ENCODE results near the gene DNAH14. TPM values are rescaled to one million over a fixed set of nuclear protein-coding genes. Genes with fewer than 3 reads are reported as not detected.

Gene DNAH14
- total and polyA plus RNA-seq, 2 of the 13 experiments (the other 11 are each of a cell fraction or from before 2014, with no cell fraction given), result 4.5 to 27.5 TPM

GRCh38 chr1:225441314-225442122, 512.0 kb downstream of the DNAH14 start (continued):
- TF ChIP-seq, protein P1, sequence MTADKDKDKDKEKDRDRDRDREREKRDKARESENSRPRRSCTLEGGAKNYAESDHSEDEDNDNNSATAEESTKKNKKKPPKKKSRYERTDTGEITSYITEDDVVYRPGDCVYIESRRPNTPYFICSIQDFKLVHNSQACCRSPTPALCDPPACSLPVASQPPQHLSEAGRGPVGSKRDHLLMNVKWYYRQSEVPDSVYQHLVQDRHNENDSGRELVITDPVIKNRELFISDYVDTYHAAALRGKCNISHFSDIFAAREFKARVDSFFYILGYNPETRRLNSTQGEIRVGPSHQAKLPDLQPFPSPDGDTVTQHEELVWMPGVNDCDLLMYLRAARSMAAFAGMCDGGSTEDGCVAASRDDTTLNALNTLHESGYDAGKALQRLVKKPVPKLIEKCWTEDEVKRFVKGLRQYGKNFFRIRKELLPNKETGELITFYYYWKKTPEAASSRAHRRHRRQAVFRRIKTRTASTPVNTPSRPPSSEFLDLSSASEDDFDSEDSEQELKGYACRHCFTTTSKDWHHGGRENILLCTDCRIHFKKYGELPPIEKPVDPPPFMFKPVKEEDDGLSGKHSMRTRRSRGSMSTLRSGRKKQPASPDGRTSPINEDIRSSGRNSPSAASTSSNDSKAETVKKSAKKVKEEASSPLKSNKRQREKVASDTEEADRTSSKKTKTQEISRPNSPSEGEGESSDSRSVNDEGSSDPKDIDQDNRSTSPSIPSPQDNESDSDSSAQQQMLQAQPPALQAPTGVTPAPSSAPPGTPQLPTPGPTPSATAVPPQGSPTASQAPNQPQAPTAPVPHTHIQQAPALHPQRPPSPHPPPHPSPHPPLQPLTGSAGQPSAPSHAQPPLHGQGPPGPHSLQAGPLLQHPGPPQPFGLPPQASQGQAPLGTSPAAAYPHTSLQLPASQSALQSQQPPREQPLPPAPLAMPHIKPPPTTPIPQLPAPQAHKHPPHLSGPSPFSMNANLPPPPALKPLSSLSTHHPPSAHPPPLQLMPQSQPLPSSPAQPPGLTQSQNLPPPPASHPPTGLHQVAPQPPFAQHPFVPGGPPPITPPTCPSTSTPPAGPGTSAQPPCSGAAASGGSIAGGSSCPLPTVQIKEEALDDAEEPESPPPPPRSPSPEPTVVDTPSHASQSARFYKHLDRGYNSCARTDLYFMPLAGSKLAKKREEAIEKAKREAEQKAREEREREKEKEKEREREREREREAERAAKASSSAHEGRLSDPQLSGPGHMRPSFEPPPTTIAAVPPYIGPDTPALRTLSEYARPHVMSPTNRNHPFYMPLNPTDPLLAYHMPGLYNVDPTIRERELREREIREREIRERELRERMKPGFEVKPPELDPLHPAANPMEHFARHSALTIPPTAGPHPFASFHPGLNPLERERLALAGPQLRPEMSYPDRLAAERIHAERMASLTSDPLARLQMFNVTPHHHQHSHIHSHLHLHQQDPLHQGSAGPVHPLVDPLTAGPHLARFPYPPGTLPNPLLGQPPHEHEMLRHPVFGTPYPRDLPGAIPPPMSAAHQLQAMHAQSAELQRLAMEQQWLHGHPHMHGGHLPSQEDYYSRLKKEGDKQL (CRISPR knock-in tag; IDR thresholded peaks at IDR 0.05; ENCODE audit: low read depth), result no peak
- TF ChIP-seq ZNF75D (CRISPR knock-in tag; IDR thresholded peaks at IDR 0.05; ENCODE audit: borderline replicate concordance) (no peak), ZNF709 (CRISPR knock-in tag; IDR thresholded peaks at IDR 0.05) (no peak), MXI1 (IDR thresholded peaks at IDR 0.05; ENCODE audit: borderline replicate concordance, low read depth, low read length) (0 out of 3 replicates have a peak, but pooled peaks have one; percentile 11), ZNF615 (CRISPR knock-in tag; IDR thresholded peaks at IDR 0.05; ENCODE audit: borderline replicate concordance) (no peak), ZEB1 (IDR thresholded peaks at IDR 0.05; ENCODE audit: insufficient replicate concordance, low read depth) (no peak), HOXD1 (CRISPR knock-in tag; IDR thresholded peaks at IDR 0.05) (no peak), ZNF256 (CRISPR knock-in tag; conservative IDR thresholded peaks at IDR 0.05) (no peak), ELK4 (CRISPR knock-in tag; IDR thresholded peaks at IDR 0.05; ENCODE audit: borderline replicate concordance) (no peak), CBX5 (CRISPR knock-in tag; IDR thresholded peaks at IDR 0.05; ENCODE audit: borderline replicate concordance) (no peak), ZNF367 (CRISPR knock-in tag; IDR thresholded peaks at IDR 0.05; ENCODE audit: borderline replicate concordance) (no peak), ZSCAN25 (CRISPR knock-in tag; IDR thresholded peaks at IDR 0.05) (no peak), ZBTB49 (CRISPR knock-in tag; IDR thresholded peaks at IDR 0.05; ENCODE audit: borderline replicate concordance) (no peak), ZNF792 (CRISPR knock-in tag; IDR thresholded peaks at IDR 0.05) (no peak), TARDBP (CRISPR knock-in tag; IDR thresholded peaks at IDR 0.05) (no peak), FOXC1 (CRISPR knock-in tag; IDR thresholded peaks at IDR 0.05; ENCODE audit: borderline replicate concordance) (0 out of 2 replicates have a peak, but pooled peaks have one; percentile 45), MEIS2 (CRISPR knock-in tag; IDR thresholded peaks at IDR 0.05) (no peak)
- TF ChIP-seq, protein P2, sequence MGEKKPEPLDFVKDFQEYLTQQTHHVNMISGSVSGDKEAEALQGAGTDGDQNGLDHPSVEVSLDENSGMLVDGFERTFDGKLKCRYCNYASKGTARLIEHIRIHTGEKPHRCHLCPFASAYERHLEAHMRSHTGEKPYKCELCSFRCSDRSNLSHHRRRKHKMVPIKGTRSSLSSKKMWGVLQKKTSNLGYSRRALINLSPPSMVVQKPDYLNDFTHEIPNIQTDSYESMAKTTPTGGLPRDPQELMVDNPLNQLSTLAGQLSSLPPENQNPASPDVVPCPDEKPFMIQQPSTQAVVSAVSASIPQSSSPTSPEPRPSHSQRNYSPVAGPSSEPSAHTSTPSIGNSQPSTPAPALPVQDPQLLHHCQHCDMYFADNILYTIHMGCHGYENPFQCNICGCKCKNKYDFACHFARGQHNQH (CRISPR knock-in tag; IDR thresholded peaks at IDR 0.05), result peak; percentile 34; the same call in 1 of the 2 replicates
